Parathyroid adenoma (tissue), 2 donors: ENCODE measurements around the gene SURF6.

Experiments used
- H2AFZ ChIP-seq: fragments of 300-600 bp; sonication (generic); one replicate; pipeline ENCODE4 v1.7.0; 2017; ENCODE audit warnings: antibody characterized with exemption, mild to moderate bottlenecking
- H3K27ac ChIP-seq: fragments of 300-600 bp; sonication (generic); one replicate; pipeline ENCODE4 v1.7.0; 2017
- H3K27me3 ChIP-seq: fragments of 300-600 bp; sonication (generic); one replicate; pipeline ENCODE4 v1.7.0; 2017; ENCODE audit warnings: low read length; ENCODE audit not compliant: control insufficient read depth, insufficient read depth
- H3K36me3 ChIP-seq: fragments of 300-600 bp; sonication (generic); one replicate; pipeline ENCODE4 v1.7.0; 2017; ENCODE audit warnings: low read length; ENCODE audit not compliant: control insufficient read depth, insufficient read depth
- H3K4me1 ChIP-seq: fragments of 300-600 bp; sonication (generic); one replicate; pipeline ENCODE4 v1.7.0; 2017; ENCODE audit warnings: control low read depth
- H3K4me2 ChIP-seq: fragments of 300-600 bp; sonication (generic); one replicate; pipeline ENCODE4 v1.7.0; 2017; ENCODE audit warnings: low read length
- H3K4me3 ChIP-seq: fragments of 300-600 bp; sonication (generic); one replicate; pipeline ENCODE4 v1.7.0; 2017; ENCODE audit warnings: low read depth, low read length
- H3K79me2 ChIP-seq: fragments of 300-600 bp; sonication (generic); one replicate; pipeline ENCODE4 v1.7.0; 2017; ENCODE audit warnings: control low read depth
- H3K9ac ChIP-seq: fragments of 300-600 bp; sonication (generic); one replicate; pipeline ENCODE4 v1.7.0; 2017; ENCODE audit warnings: mild to moderate bottlenecking
- H3K9me3 ChIP-seq: fragments of 300-600 bp; sonication (generic); one replicate; pipeline ENCODE4 v1.7.0; 2017; ENCODE audit warnings: low read length; ENCODE audit not compliant: control insufficient read depth
- CTCF ChIP-seq: fragments of 300-600 bp; sonication (generic); IDR thresholded peaks from one replicate; pipeline ENCODE4 v1.7.0; 2017; ENCODE audit warnings: antibody characterized with exemption, mild to moderate bottlenecking
- donor health status: primary hyperparathyroidism.

The SURF6 gene

GRCh38 chr9:133361507-133362092 is 25.6 kb upstream of the SURF6 start:
- Histone ChIP-seq H3K4me2 (no peak overlapping the region), H3K4me3 (no peak overlapping the region), H3K9ac (no peak overlapping the region), H3K27me3 (no peaks in the 10 kb centered on the region), H3K36me3 (no peaks in the 10 kb centered on the region), H3K79me2 (peaks cover 2% of the 10 kb centered on the region), H3K27ac (no peak overlapping the region), H3K4me1 (peaks cover 3% of the 10 kb centered on the region), H2AFZ (no peak overlapping the region), H3K9me3 (no peaks in the 10 kb centered on the region)
- TF ChIP-seq CTCF, result no peak

- TF ChIP-seq CTCF, result no peak
- Histone ChIP-seq H3K4me1 (peaks cover 3% of the 10 kb centered on the region), H2AFZ (no peak overlapping the region), H3K4me2 (no peak overlapping the region), H3K79me2 (no peaks in the 10 kb centered on the region), H3K27ac (no peak overlapping the region), H3K36me3 (no peaks in the 10 kb centered on the region), H3K4me3 (no peak overlapping the region), H3K27me3 (no peaks in the 10 kb centered on the region), H3K9ac (no peak overlapping the region), H3K9me3 (no peaks in the 10 kb centered on the region)
These were observed 24.7 kb upstream of the SURF6 start for GRCh38 chr9:133360400-133361393.

- Histone ChIP-seq H3K27me3 (no peaks in the 10 kb centered on the region), H3K4me3 (no peak overlapping the region), H3K4me1 (peaks cover 3% of the 10 kb centered on the region), H3K27ac (no peak overlapping the region), H3K9me3 (no peaks in the 10 kb centered on the region), H3K36me3 (no peaks in the 10 kb centered on the region), H3K9ac (no peak overlapping the region), H3K4me2 (no peak overlapping the region), H2AFZ (no peak overlapping the region), H3K79me2 (no peaks in the 10 kb centered on the region)
- peak; percentile 16 for TF ChIP-seq CTCF
These were observed 23.6 kb upstream of the SURF6 start for GRCh38 chr9:133359399-133360175.

GRCh38 chr9:133357656-133358055 is 21.7 kb upstream of the SURF6 start:
- Histone ChIP-seq H3K4me2 (no peak overlapping the region), H3K36me3 (no peaks in the 10 kb centered on the region), H3K27ac (no peak overlapping the region), H2AFZ (no peak overlapping the region), H3K9ac (no peak overlapping the region), H3K79me2 (no peaks in the 10 kb centered on the region), H3K4me1 (peaks cover 3% of the 10 kb centered on the region), H3K4me3 (no peak overlapping the region), H3K9me3 (no peaks in the 10 kb centered on the region), H3K27me3 (no peaks in the 10 kb centered on the region)
- TF ChIP-seq CTCF, result no peak
